HG03196 (cell line): ENCODE data around the gene ZSCAN23.

Source experiments
- ATAC-seq: cut with Tn5 transposase; IDR thresholded peaks from one replicate; pipeline ENCODE4 v1.9.1; 2021; ENCODE audit not compliant: unreplicated experiment

The ZSCAN23 gene

DNA sequence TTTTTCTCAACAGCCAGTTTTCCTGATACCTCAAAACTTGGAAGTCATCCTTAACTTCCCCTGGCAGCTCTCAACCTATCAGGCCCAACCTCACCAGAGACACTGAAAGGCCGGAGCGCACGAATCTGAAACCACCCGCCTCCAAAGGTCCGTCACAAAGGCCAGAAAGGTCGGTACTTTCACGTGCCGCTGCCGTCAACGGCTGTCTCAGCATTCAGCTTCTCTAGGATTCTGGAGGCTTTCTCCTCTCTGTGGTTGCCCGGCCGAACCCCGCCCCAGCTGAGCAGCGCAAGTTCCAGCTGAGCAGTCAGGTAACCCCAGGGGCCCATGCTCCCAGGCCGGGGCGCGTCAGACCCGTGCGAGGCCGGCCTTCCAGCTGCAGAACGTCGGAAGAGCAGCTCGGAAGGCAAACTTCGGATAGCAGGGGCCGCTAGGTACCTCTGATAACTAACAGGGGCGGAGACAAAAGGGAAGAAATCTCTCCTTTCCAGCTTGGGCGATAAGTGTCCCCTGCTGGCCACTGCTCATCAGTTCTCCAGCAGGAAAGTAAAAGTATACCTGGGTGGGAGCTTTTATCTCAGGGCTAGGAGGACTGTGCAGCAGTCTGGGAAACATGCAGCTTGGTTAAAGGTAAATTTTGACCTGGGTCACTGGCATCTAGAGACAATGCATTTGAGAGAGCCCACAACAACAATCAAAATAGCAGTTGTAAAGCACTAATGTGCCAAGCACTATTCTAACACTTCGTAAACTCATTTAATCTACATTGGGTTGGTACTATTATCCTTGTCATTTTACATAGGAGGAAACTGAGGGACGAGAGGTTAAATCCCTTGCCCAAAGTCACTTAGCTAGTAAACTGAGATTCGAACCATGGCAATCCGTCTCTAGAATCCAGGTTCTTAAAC lies 59.8 kb downstream of the ZSCAN23 start:
- ATAC-seq, result peak; percentile 93
